Activated CD4-positive, CD25-positive, alpha-beta regulatory T cell (primary cell): ENCODE results near the gene NFKB1.

Source experiments
- DNase-seq, 4 experiments: peaks; one replicate each; lab custom pipeline; 2025; lab: John Stamatoyannopoulos, UW

Gene NFKB1

GRCh38 chr4:102533348-102533747 is 32.2 kb downstream of the NFKB1 start:
- no peak for DNase-seq

GRCh38 chr4:102533904-102534303 is 32.7 kb downstream of the NFKB1 start:
- DNase-seq, result no peak

GRCh38 chr4:102534845-102535244 is 33.7 kb downstream of the NFKB1 start:
- no peak for DNase-seq

- DNase-seq, result no peak
These were observed 34.4 kb downstream of the NFKB1 start for GRCh38 chr4:102535398-102536082.

DNA sequence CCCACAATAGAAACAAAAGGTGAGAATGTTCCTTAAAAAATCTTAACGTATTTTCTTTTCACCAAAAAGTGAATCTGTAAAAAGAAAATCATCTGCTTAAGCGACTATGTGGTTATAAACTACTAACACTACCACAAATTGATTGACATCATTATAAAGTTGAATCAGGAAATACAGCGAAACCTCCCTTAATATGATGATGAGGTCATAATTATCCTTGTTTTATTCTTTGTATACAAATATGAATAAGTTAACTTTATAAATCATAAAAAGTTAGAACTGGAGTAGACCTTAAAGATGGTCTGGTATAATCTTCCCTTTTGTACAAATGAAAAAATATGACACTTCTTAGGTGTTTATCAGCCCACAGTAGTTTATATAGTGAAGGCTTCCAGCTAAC is 35.6 kb downstream of the NFKB1 start:
- DNase-seq, result no peak

DNA sequence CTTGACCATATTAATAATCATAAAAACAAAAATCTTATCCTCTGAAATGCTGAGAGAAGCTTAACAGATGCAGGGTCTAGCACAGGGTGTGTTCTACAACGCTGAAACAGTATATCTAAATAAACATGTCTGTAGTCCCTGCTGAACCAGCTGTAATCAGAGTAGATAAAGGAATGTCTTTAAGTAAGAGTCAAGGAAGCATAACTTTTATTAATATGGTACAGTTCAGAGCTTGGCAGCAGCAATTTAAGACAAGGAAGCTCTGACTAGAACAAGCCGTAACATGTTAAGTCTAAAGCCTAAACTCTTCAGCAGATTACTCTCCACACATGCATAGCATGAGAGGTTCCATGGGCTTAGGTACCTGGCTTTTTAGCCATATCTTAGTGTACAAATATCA is 36.1 kb downstream of the NFKB1 start:
- DNase-seq, result no peak

DNA sequence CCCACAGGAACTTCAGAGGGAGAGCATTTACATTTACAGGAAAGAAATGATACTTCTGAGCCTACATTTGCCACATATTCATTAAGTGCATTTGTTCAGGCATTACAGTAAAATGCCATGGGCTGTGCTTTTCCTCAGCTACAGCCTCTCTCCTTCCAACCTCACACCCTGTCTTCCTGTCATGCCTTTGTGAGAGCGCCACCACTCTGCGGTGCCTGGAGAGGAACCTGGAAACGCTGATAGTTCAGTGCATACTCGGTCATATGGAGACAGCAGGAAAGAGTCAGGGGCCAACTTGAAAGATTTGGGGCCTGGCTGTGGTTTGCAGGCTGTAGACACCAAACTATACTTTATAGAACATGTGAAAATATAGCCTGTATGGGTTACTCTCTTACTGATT is 40.5 kb downstream of the NFKB1 start:
- DNase-seq, result no peak

- no peak for DNase-seq
These were observed 42.1 kb downstream of the NFKB1 start for GRCh38 chr4:102543030-102543928.

GRCh38 chr4:102546635-102547034 is 45.5 kb downstream of the NFKB1 start:
- no peak for DNase-seq

DNA sequence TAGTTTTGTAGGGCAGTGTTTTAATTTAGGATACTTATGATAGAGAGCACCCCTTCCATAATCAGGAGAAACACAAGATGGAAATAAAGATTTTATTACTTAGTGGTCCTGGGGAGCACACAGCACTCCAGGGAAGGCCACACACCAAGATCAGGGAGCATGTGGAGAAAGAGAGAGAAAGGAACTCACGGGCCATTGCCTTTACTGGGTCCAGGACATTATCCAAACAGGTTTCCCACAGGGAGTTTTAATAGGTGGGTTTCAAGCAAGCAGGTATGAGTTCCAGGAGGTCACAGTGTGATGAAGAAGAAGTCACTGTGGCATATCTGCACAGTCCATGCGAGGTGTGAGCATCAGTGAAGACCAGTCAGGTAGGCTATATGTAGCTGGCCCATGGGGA is 46.8 kb downstream of the NFKB1 start:
- DNase-seq, result no peak

- DNase-seq, result no peak
These were observed 50.9 kb downstream of the NFKB1 start for GRCh38 chr4:102551958-102552565.

- no peak for DNase-seq
These were observed 51.6 kb downstream of the NFKB1 start for GRCh38 chr4:102552781-102553180.

DNA sequence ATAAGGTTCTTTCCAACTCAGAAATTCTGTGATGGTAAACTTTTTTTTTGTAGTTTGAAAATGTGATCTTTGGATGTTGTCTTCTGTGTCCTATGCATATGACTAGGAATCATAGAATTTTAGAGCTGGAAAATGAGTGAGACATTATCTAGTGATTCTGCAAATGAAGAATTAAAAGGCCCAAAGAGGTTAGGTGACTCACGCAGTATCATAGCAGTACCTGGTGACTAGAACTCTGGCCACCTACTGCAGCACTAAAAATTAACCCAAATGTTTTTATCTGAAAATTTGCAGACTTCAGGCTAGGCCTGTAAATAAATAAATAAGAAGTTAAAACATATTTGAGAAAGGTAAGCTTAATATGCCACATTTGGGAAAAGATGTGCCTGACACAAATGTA is 52.8 kb downstream of the NFKB1 start:
- no peak for DNase-seq

DNA sequence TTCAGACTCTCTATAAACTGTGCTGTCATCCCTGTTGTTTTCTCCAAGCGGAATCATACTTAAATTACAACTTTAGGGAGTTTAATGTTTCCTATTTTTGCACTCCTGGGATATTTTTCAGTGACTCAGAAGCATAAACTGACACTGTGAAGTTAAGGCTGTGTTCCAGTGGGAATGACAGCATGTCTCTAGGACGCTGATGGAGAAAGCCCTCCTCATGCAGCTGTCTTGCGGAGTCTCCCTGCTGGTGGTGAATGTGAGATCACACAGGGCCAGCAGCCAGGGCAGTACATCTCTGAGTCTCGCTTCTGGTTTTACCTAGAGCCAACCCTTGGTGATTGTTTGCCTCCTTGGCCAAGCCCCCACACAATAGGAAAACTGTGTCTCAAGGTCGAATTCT is 53.3 kb downstream of the NFKB1 start:
- no peak for DNase-seq

- no peak for DNase-seq
These were observed 53.8 kb downstream of the NFKB1 start for GRCh38 chr4:102554992-102555391.

GRCh38 chr4:102557636-102558035 is 56.5 kb downstream of the NFKB1 start:
- no peak for DNase-seq

GRCh38 chr4:102560115-102560514 is 59.0 kb downstream of the NFKB1 start:
- no peak for DNase-seq

DNA sequence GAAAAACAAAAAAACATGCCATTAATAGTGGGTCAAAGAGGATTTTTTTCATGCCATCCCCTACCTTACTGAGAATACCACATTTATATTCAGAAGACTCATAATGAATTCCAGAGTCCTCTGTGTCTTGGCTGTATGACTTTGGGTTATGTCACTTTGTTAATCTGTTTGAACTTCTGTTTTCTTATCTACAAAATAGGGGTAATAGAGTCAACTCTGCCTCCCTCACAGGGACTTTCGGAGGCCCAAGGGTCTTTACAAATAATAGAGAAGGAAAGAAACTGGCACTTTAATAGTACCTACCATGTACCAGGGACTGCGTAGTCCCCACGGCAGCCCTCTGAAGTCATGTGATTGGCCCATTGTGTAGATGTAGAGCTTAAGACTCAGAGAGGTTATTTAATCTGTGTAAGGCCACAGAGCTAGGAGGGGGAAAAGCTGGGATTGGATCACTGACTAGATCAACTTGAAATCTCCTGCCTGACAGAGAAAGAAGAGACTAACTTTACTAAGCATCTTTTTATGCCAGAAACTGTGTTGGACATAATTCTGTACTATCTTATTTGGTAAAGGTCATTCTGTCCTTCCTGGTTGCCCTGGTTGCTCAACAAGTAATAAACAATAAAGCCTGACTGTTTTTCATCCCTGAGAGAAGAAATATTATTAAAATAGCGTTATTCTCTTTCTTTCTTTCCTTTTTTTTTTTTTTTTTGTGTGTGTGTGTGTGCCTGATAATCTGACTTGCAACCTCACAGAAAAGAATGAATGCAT is 59.6 kb downstream of the NFKB1 start:
- DNase-seq, result no peak

GRCh38 chr4:102563000-102563399 is 61.8 kb downstream of the NFKB1 start:
- DNase-seq, result no peak

DNA sequence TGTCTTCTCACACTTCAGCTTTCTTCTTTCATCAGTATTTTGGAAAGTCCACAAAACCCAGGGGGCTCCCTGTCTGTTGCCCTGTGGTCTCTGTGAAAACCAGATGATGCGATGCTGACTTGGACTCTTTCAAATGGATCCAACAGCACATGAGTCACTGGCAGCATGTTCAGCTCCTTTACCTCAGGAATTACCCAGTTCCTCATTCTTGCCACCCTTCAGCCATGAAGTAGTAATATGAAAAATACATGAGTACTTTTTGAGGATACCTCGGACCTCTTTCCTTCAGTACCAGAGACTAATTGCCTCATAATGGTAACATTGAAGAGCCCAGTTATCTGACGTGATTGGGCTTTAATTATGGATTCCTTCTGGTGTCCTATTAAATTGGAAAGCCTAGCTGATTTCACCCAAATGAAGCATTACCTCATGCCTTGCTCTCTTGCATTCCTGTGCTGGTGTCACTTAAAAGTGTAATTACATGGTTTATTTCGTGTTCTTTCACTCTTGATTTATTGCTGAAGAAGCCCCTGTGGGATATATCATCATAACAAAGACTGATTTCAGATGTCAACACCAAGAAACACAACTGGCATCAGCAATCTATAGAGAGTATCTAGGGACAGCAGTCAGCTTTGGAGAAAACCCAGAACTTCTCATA is 63.4 kb downstream of the NFKB1 start:
- peak in 1 of 4 experiments; percentile 2 for DNase-seq

- DNase-seq, result no peak
These were observed 64.5 kb downstream of the NFKB1 start for GRCh38 chr4:102565696-102566095.

DNA sequence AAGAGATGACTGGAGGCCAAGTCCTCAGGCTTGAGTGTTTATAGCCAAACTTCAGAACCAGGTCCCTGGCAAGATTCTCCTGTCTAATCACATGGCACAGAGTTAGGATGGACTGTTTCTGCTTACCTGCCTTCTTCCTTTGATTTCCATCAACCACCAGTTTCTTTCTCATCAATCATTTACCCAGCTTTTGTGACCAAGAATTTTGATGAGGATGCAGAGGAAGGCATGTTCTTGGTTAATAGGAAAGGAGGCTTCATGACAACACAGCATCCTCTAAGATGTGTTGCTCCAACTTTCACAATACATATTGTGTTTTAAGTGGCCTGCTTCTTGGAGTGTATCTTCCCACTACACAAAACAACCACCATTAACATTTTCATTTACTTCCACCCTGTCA is 65.3 kb downstream of the NFKB1 start:
- DNase-seq, result no peak
